Muscle of back (tissue), 11 donors: ENCODE results near the gene TUSC2. TPM values are rescaled to one million over a fixed set of nuclear protein-coding genes. Genes with fewer than 3 reads are reported as not detected.
"Not testable (repeated sequence)": the region's sequence is repeated elsewhere in the genome, so short reads cannot be mapped to it uniquely, and the experiment has no call there.

Source experiments
- DNase-seq, 3 donors: peaks; one replicate each; pipeline versions ENCODE4 v3.0.0 to v3.0.0-alpha.2; 2013
- polyA plus RNA-seq, 10 donors: library from polyadenylated mRNA; unstranded; fragments of 120-200 nt; gene quantifications; one replicate each; pipeline ENCODE4 v1.2.1, GENCODE V29; 2013; ENCODE audit not compliant: insufficient read length in 10 of 10

TUSC2 gene
- polyA plus RNA-seq, 10 donors, result 14.3 to 20.2 (median 15.9) TPM

DNA sequence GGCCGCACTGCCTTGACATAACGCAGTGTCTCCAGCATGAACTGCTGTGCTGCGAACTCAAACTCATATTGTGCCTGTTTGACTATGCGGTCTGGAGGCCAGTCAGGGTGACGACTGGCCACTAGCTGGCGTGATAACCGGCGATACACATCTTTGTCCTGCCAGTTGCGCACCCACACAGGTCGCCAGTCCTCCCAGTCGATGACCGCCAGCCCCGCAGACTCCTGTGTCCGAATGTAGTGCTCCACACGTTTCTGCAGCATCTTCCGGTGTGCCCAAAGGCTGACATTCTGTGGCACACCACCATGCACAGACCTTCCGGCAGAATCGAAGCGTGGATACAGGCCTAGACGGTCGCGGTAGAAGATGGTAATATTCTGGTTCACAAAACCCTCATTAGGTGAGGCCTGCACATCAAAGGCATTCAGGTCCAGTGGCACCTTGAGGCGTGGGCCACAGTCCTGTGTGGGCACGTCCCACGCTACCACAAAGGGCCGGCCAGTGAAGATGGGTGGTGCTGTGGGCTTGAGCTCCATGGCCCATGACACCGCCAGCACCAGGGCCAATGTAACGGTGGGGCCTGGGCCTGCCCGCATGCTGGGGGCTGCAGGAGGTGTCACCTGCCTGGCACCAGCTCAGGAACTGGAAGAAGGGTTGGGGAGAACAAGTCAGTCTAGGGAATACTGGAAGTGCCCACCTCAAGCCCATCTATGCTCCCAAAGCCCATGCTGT lies 8.0 kb downstream of the TUSC2 start:
- DNase-seq, result no peak

DNA sequence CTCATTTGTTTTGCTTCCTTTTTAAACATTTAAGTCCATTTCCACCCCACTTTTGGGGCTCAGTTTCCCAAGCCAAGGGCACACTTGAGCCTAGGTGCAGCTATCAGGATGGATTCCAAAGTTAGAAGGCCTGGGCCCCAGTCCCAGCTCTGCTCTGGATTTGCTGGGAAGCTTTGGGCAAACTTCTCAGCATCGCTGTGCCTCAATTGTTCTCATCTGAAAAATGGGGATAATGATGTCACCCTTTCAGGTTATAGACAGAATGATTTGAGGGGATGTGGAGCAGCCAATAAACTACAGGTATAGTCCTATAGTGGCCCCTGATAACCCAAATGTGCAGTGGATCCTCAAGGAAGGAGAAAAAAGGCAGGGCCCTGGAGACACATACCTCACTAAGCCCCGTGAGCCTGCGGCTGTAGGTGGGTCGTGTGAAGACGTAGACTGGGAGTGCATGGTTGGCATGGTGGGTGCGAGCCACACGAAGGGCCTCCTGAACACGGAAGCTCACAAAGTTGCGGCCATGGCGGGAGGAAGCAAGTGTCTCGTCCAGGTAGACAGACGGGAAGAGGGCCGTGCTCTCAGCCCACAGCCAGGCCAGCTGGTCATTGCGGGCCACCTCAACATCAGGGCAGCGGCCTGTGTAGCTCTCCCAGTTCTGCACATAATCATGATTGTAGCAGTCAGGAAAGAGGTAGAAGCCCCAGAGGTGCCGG lies 8.7 kb downstream of the TUSC2 start:
- DNase-seq, result no peak

DNA sequence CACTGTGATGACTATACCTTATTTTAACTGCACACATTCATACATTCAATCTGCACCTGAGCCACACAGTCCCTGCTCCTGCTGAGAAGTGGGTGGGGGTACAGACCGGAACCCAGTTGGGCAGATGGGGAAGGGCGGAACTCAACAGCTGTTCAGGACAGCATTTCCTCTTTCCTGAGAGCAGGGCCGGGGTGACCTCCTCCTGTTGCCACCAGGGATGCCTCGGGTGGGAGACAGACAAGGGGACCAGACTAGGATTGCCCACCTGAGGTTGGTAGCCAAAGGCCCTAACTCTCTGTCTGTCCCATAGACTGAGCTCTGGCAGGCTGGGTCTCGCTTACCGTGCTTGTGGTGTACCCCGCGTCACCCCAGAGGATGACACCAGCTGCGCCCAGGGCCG lies 9.4 kb downstream of the TUSC2 start:
- no peak for DNase-seq

DNA sequence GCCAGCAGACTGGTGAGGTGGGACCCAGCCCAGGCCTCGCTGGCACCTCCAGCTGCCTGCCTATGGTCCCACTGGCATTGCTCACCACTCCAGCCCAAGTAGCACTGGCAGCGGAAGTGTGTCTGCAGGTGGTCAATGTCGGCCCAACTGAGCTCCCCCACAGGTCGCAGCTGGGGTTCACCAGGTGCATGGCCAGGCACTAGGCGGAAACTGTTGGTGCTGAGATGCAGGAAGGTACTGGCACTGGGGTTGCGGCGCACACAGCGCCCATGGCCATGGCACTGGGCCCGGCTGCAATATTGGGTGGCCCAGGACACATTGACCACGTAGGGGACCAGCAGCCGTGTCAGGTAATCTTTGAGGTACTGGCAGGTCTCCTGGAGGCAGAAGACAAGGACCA lies 9.9 kb downstream of the TUSC2 start:
- DNase-seq, result no peak

DNA sequence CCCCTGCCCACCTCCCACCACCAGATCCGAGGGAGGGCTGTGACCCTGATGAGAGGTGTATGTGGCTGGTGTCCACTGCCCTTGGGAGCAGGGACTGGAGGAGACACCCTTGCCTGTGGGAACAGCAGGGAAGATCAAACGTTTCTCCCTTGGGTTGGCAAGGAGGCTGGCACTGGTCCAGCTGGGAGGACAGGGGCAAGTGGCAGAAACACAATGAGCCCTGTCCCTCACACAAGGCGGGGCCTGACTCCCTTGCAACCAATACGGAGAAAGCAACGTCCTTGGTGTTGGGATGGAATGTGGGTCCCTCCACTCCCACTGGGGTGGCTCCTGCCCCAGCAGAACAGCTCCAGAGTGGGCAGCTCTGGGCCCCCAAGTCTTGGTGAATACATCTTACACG lies 10.7 kb downstream of the TUSC2 start:
- DNase-seq, result no peak

DNA sequence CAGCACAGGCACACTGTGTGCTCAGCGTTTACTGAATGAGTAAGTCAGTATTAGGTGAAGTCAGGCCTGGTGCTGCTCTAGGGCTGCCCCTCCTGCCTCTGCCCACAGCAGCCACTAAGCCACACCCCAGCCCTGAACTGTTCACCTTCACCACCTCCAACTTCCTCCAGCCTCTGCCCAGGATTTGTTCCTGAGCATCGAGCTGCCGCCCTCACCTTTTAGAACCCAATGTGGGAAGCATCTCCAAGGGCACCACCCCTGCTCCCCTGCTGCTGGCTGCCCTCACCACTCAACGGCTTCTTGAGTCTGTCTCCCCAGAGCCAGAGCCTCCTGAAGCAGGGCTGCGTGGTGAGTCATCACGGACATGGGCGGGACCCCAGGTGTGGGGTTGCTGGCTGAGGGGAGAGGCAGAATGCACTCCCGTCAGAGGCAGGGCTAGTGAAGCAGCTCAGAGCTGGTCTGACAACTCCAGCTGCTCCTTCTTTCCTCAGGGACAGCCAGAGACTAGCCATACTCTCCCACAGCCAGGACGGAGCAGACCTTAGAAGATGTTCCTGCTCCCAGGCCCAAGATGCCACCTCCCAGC lies 11.3 kb downstream of the TUSC2 start:
- no peak for DNase-seq

DNA sequence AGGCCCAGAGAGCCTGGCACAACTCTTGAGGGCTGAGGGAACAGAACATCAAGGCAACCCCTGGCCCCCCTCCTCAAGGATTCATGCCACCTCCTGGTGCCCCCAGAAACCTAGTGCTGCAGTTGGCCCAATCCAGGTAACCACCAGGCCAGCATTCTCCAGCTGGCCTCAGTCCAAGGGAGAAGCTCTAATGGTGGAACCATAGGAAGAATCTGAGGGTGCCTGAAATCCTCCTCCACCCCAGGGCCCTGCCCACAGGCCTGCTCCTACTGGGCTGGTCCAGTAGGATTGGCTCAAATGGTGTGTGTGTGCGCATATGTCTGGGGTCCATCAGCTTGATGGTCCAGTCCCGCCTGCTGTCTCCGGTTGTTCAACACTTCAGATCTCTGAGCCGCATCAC lies 13.2 kb downstream of the TUSC2 start:
- no peak for DNase-seq

DNA sequence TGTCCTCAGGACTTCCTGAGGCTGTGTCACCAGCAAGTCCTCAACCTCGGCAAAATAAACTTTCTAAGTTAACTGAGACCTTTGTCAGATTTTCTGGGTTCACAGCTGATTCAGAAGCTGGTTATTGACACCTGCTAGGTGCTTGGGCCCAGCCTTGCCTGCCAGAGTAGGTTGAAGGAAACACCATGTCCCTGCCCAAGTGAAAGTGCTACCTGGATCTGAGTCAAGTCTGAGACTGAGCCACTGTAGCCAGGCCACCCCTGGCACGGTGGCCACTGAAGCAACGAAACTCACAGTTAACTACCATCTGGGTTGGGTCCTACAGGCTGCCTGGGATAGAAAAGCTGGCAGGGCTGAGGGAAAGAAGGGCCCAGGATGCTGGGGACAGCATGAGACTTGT lies 13.7 kb downstream of the TUSC2 start:
- no peak for DNase-seq

DNA sequence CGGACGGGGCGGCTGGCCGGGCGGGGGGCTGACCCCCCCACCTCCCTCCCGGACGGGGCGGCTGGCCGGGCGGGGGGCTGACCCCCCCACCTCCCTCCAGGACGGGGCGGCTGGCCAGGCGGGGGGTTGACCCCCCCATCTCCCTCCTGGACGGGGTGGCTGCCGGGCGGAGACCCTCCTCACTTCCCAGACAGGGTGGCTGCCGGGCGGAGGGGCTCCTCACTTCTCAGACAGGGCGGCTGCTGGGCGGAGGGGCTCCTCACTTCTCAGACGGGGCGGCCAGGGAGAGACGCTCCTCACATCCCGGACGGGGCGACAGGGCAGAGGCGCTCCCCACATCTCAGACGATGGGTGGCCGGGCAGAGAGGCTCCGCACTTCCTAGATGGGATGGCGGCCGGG lies 16.0 kb downstream of the TUSC2 start:
- DNase-seq, result not testable (repeated sequence)

DNA sequence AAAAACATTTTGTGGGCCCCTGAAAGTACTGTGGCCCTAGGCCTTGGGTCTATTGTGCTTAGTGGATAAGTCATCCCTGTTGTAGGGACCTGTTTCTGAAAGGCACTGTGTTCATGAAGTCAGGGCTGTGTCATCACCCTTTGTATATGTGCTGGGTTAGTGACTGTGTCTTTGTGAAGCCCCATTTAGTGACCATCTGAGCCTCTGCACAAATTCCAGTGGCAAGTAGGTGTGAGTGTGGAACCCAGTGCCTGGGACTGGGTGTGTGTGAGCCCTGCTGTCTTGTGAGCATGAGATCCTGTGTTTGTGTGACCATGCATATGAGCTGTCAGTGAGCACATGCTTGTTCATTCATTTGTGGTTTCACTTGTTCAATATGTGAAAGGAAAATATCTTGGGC lies 23.4 kb downstream of the TUSC2 start:
- DNase-seq, result no peak

DNA sequence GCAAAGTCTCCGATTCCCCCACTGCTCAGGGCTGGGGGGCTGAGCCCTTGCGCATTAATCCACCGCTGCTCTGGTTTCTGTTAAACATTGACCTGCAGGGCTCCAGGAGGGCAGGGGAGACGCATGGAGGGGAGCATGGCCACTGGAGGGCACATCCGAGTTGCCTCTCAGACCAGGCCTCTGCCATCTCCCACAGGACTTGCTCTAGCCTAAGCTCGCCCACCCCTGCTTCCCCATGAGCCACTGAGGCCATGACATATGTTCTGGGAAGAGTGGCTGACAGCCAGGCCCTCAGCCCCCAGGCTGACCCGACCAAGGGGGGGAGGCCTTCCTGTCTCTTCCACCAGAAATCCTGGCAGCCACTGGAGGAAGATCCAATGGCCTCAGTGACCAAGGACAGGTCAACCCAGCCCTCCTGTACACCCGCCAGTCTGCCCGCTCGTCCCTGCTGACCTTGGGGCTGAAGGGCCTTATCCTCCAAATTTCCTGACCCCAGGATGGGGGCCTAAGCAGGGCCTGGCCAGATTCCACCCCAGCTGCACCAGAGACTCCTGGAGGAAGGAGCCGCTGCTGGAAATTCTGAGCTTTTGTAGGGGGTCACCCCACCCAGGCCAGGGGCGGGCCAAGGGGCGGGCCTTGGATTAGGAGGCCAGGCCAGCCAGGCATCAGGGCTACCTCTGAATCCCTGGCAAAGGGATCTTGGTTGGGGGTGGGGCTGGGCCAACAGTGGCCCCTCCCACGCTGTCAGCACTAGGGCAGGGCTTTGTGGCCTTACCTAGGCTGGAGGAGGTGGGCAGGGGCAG lies 24.8 kb downstream of the TUSC2 start, which contains the start of gene HYAL1:
Gene HYAL1, minus strand, starts transcription at position 562 of the 803 bp plus-strand sequence. CDS start 618 bp downstream, outside the sequence.
- DNase-seq, result peak in 1 of 3 donors; percentile 89

DNA sequence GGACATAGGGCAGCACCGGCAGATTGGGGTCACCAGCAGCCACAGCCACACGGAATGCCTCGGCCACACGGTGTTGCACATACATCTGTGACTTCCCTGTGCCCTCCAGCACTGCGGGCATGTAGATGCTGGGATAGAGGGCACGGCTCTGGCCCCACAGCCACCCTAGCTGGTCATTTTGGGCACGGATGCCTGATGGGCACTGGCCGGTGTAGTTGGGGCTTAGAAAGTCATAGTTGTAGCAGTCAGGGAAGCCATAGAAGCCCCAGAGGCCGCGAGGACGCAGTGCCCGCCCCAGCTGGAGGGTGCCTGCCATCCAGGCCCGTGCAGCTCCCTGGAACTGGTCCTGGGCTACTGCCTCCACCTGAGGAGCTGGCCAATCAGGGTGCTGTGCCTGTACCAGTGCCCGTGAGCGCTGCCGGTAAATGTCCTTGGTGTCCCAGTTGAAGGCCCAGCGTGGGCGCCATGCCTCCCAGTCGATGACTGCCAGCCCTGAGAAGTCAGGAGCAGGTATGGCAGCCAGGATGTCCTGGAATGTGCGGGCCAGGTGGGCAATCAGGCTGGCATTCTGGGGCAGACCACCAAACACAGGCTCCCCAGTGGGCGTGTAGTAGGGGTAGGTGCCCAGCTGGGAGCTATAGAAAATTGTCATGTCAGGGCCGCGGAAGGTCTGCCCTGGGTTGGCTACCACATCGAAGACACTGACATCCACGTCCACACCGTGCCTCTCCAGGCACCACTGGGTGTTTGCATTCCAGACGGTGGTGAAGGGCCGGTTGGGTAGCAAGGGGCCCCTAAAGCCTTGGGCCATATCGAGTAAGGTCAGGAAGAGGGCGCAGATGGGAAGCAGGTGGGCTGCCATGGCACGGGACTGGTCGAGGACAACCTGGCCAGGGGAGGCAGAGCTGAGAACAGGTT lies 25.7 kb downstream of the TUSC2 start:
- no peak for DNase-seq

DNA sequence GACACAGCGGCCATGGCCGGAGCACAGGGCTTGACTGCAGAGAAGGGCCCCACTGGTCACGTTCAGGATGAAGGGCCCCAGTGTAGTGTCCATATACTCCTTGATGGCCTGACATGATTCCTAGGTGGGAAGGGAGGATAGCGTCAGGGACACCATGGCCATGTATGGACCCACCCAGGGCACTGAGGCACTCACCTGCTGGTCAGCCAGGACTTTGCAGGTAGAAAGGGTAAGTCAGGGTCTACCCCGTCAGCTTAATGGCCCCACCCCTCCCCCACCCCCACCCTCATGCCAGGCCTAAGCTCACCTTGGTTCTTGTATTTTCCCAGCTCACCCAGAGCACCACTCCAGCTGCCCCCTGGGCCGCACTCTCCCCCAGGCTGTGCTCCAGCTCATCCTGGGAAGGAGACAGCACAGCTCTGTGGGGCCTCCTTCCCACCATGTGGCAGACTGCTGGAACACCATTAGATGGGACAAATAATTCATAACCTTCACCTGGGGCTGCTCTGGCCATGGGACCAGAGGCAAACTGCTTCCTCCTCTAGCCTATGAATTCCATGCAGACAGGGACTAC lies 27.3 kb downstream of the TUSC2 start:
- DNase-seq, result no peak

DNA sequence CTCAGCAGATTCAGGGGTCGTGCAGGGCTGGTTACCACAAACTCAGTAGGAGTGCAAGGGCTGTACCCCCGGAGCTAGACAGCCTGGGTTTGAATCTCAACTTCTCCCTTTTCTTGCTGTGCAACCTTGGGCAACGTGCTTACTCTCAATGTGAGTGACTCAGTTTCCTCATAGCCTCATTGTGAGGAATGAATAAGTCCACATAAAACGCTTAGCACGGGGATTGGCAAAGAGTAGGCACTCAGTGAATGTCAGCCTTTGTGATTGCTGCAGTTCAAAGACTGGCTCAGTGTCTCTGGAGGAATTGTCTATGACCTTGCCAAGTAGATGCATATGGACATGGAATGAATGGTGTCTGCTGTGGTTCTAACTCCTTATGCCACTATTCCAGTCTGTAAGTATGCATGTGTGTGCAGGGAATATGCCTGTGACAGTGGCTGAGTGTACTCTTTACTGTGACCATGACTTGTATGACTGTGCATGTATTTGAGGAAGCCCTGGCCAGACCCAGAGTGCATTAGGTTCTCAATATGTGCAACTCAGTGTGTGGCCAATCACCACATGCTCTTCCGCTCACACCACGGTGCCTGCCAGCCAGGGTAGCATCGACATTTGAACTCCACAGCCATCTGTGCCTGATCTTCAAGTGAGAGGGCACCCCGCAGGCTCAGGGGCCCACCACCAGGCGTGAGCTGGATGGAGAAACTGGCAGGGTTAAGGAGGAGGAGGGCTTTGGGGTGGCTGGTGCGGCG lies 27.9 kb downstream of the TUSC2 start:
- peak in 1 of 3 donors; percentile 69 for DNase-seq

DNA sequence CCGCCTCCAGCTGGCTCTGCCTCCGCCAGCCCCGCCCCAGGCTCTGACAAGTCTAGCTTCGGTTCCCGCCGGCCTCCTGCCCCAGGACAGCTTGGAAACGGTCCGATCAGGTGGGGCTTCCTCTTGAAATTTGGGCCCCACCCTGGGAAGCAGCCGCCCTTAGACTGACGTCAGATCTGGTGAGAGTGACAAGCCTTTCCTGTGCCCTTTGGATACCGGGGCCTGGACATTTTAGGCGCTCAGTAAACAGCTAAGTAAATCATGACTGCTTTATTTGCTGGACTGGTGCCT lies 28.4 kb downstream of the TUSC2 start:
- DNase-seq, result no peak

DNA sequence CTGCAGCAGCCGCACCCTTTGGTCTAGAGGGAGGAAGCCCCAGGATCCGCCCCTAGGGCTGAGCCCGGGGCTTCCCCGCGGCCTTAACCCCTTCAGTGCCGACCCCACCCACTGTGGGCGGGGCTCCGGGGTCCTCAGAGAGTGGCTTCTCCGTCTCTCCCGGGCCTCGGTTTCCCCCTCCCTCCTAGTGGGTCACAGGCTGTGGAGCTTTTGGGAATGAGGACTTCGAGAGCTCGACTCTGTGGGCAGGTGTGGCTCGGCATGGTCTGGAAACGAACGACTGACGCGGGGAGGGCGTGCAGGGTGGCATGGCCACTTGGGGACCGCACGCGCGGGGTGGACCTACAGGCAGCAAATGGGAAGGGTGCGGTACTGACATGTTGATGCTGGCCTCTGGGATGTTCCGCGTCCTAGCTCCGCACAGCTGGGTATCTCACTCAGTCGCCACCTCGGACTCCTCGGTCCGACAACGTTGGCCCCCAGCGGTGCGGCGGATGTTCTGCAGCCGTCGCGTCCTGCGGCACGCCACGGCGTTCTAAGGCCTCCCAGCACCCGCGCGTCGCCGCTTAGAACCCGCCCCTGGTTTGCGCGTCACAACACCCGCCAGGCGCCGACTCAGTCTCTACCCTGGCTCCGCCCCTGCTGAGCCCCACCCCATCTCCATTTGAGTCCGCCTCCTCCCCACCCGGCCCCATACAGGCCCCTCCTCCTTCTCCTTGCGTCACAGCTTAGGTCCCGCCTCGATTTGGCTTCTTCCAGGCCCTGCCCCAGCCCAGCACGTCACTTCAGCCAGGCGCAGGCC lies 29.0 kb downstream of the TUSC2 start, which contains the start of the genes HYAL3 and NAA80:
Gene HYAL3, minus strand, starts transcription at position 570 of the 802 bp plus-strand sequence. CDS start 3,803 bp downstream, outside the sequence.
Gene NAA80, minus strand, starts transcription at position 570 of the 802 bp plus-strand sequence. CDS start 1,942 bp downstream, outside the sequence.
- peak; percentile 99 to 100 (median 100) for DNase-seq

DNA sequence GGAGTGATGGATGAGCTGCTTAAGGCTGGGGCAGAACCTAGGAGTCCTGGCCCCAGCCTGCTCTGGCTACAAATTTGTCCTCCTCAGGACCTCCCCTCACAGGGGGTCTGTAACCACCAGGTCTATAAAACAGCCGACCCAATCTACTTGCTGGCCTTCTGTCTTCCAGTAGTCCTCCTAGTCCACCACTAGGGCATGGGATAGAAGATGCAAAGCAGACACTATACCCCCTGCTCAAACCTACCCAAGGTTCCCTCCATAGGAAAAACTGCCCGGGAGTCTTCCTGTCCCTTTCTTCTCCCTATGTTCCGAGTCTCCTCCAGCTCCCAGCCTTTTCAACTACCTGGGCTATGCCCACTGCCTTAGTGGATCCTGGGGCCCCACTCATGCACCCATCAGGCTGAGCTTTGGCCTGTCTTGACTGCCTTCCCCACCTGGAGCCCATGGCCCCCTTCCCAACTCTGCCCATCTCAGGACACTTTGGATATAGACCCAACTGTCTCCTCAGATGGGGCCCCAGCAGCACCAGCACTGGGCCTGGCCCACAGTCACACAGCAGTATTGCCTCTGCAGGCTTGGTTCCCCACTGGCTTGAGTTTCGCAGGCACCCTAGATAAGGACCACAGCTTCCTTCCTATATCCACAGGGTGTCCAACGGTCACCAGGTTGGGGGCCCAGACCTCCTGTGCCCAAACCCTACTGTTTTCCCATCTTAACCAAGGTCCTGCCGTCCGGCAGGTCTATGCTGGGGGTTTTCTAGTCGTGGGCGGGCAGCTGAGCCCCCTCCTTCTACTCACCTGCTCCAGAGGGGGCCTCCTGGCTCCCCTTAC lies 29.9 kb downstream of the TUSC2 start:
- peak in 1 of 3 donors; percentile 24 for DNase-seq

DNA sequence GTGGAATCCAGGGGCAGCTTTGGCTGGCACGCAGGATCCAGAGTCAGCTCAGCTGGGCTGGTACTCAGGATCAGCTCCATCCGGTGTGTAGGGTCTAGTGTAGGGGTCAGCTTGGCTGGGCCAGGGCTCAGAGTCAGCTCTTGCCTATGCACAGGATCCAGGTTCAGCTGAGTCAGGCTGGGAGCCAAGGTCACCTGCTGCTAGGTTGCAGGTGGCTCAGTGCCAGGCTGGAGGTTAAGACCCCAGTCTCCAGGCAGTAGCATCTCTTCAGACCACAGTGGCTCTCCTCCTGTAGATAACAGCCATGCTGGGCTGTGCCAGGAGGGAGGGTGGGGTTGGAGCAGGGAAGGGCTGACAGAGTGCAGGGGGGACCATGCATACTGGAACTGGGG lies 30.6 kb downstream of the TUSC2 start:
- DNase-seq, result peak in 1 of 3 donors; percentile 25
